HG02981 (cell line): Measurements from ENCODE around the gene MYL1.
A peak's percentile ranks its signal among the peaks of the same experiment; 100 is the strongest.

Experiments used
- ATAC-seq: cut with Tn5 transposase; IDR thresholded peaks from one replicate; pipeline ENCODE4 v1.9.1; 2021; ENCODE audit warnings: mild to moderate bottlenecking, moderate library complexity; ENCODE audit not compliant: unreplicated experiment

The MYL1 gene

DNA sequence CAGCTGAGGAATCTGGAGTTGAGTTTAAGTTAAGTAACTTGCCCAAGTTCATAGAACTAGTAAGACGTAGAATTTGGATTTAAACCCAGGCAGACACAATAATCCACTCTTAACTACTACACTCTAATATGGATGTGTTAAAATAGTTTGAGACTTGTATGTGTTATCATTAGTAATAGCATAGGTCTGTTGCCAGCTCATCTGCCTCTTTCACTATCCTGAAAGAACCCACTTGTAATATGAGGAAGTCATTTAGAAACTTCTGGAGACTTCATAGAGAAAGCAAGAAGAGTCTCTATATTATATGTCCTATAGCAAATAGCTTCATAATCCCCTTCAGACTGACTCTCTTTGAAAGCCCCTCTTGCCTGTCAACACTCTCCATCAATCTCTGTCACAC is 46.7 kb downstream of the MYL1 start:
- peak; percentile 35 for ATAC-seq

DNA sequence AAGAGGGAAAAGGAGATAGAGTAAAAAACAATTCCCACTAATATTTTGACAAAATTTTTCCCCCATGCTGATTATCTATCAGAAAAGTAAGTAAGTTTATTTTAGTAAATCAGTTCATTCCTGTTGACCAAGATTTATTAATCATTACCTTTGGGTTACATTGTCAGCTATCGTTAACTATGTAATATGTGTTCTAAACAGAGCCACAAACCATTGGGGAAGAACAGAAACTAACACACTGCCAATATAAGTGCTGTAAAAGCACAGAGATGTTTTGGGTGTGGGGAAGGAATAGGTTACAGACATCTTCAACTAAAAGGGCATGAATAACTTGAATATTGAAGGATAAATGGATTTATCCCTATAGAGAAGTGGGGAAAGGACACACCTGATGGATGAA is 47.3 kb downstream of the MYL1 start:
- peak; percentile 69 for ATAC-seq

DNA sequence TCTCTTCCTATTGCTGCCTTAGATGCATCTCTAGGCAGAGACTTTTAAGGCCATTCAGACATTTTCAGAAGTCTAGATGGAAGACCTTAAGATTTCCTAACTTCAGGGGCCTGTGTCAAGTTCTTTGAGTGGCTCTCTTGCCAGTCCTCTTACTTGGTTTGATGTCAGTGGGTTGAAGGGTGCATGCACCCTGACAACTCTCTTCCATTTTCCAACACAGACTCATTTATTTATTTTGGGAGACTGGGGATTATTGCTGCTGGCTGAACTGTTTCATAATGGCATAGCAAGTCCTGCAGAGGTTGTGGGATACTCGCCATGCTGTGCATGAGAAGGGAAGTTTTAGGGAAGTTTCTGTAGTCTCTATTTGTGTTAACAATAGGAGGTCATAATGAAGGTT is 50.7 kb downstream of the MYL1 start:
- ATAC-seq: no peak

DNA sequence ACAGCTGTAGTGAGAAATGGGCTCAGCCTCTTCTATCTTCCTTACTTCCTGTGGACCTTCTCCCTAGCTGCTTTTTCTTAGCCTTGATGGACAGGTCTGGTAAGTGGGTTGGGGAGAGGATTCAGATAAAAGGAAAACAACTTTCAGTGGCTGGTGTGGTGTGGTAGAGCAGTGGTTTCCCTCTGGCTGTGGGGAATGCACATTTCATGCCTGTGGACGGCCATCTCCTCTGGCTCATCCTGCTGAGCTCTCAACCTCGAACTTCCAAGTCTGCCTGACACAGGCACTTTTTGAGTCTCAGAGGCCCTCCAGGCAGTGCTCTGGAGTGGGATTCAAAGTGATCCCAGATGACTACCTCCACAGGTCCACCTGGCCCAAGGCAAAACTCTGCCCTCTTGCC is 51.1 kb downstream of the MYL1 start:
- no peak for ATAC-seq

DNA sequence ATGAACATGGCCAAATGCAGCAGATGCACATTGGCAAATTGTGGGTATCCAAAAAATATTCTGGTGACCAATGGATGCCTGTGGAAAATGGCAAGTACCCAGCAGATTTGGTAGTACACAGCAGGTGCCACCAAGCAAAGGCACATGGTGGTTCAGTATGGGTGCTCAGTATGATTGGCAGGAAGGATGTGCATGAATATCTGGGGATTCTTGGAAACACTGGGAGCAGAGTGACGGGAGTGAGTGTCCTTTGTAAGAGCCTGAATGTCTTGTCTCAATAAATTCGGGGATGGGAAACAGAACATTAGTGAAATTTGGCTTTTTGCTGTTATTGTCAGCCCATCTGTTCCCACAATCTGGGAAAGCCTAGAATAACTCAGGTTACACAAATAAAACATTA is 52.9 kb downstream of the MYL1 start:
- no peak for ATAC-seq

DNA sequence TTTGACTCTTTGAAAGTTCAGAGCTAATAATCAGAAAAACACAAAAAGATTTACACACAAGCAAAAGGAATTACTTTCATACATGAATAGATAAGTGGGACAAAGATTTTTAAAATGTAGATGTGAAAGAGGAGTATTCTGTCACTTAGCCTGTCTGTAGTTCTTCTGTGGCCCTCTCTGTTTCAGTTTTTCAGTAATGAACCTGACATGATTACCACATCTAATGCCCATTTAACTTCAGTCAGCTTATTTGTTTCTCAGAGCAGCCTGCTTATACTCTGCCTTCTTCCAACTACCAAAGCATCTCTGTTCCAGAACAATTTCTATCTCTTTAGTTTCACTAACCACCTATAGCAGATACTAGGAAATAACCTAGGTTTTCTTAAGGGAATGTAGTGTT is 55.3 kb downstream of the MYL1 start:
- no peak for ATAC-seq

DNA sequence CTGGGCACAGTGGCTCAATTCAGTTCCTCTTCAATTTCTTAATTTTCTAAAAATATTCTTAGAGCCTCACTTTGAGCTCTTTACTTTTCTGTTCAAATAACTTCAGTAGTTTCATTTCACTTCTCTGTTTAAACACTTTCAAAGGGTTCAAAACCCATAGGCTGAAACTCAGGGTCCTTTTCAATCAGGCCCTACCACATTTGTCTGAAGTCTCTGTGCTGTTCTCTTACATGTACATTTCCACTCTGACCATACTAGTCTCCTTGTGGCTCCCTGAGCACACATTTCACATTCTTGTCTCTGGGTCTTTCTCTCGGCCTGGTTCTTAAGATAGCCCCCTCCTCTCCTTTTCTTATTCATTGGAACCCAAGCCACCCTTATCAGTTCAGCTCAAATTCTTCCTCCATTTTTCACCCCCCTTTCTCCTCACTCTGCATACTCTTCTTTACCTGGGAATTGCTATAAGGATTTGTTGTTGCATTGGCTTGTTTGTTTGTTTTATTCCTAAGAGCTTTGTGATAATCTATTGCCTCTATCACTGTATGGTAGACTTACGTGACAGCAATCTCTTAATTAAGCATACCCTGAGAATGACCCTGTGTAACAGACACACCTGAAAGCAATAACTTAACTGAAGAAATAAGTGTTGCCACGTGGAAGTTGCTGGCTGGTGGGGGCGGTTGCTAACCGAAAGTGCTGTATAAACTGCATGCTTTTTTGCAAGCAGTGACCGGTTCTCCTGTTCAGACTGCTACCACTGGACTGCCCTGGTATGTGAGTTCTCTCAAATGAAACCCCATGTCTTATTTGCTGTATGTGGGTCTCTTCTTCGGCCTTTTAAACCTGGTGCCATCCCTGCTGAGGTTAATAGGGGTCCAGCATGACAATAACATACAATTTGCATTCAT is 62.0 kb downstream of the MYL1 start:
- ATAC-seq: no peak

DNA sequence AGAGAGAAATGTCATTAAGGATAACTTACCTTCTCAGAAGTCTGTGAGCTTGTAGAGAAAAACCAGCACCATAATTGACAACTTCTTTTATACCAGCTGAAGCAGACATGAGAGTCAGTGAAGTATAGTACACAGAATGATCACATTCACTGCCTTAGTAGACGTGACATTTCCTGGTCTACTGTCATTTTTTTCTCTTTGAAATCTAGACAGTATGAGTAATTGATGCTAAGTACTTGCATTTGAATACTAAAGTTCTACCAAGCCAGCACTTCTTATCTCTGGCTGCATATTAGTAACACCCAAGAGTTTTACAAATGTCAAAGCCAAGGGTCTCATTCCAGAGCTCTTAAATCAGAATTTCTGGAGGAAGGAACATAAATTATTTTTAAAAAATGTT is 64.4 kb downstream of the MYL1 start:
- ATAC-seq: no peak
